Omental fat pad (tissue), 4 donors: ENCODE data around the gene CDRT15. TPM values are rescaled to one million over a fixed set of nuclear protein-coding genes. Genes with fewer than 3 reads are reported as not detected.

Experiments
- ATAC-seq: fragments of 150-250 bp; one replicate; pipeline ENCODE4 v1.9.1; 2016; ENCODE audit warnings: mild to moderate bottlenecking, moderate library complexity; ENCODE audit not compliant: low FRiP score
- DNase-seq: peaks from one replicate; pipeline ENCODE4 v3.0.0-alpha.2; 2019; ENCODE audit warnings: low spot score
- total RNA-seq, 4 donors: library from RNA; depleted of rRNA; stranded (reverse); fragments of >200 nt; gene quantifications; one replicate each; pipeline ENCODE4 v1.1.0, GENCODE V29; 2016
- TF ChIP-seq, protein P1 (sequence below), 3 donors: fragments of 450-650 bp; IDR thresholded peaks; one replicate each; pipeline ENCODE4 v1.5.1; 2016 to 2017; ENCODE audit warnings: antibody characterized with exemption in 3 of 3, mild to moderate bottlenecking in 3 of 3, moderate library complexity in 2 of 3

Gene CDRT15
- total RNA-seq, 4 donors from 2014 or later = not detected

GRCh38 chr17:14207791-14208190 is 28.9 kb downstream of the CDRT15 start:
- DNase-seq (no peak), ATAC-seq (no peak)

DNA sequence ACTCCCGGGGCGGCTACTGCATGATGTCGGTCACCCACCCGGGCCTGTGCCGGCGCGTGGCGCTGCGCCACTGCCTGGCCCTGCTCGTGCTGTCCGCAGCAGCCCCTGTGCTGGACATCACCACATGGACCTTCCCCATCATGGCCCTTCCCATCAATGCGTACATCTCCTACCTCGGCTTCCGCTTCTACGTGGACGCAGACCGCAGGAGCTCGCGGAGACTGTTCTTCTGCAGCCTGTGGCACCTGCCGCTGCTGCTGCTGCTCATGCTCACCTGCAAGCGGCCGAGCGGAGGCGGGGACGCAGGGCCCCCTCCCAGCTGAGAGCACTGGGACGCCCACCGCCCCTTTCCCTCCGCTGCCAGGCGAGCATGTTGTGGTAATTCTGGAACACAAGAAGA is 29.8 kb downstream of the CDRT15 start:
- no peak for DNase-seq

More at GRCh38 chr17:14207791-14208190, 28.9 kb downstream of the CDRT15 start:
- TF ChIP-seq, protein P1, sequence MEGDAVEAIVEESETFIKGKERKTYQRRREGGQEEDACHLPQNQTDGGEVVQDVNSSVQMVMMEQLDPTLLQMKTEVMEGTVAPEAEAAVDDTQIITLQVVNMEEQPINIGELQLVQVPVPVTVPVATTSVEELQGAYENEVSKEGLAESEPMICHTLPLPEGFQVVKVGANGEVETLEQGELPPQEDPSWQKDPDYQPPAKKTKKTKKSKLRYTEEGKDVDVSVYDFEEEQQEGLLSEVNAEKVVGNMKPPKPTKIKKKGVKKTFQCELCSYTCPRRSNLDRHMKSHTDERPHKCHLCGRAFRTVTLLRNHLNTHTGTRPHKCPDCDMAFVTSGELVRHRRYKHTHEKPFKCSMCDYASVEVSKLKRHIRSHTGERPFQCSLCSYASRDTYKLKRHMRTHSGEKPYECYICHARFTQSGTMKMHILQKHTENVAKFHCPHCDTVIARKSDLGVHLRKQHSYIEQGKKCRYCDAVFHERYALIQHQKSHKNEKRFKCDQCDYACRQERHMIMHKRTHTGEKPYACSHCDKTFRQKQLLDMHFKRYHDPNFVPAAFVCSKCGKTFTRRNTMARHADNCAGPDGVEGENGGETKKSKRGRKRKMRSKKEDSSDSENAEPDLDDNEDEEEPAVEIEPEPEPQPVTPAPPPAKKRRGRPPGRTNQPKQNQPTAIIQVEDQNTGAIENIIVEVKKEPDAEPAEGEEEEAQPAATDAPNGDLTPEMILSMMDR (IDR thresholded peaks at IDR 0.05) = no peak

DNA sequence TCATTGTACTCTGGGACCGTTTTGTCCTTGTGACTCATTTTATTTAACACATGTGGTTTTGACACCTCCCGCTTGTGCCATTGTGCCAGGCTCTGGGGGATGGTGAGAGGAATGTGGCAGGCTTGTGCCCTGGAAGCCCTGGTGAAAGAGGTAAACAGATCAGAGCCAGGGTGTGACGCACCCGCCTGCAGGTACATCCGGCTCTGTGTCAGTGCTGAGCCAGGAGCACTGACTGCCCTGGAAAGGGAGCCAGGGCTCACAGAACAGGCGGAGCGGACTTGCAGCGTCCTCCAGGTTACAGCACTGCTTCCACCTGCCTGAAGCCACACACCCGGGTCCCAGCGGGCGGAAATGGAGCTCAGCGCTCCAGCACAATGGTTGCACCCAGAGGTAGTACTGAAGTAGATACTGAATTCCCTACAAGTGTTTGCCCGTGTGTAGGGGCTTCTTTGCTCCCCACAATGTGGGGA is 30.6 kb downstream of the CDRT15 start:
- DNase-seq (no peak), ATAC-seq (no peak)
- TF ChIP-seq, protein P1 (IDR thresholded peaks at IDR 0.05) = no peak

More for the DNA sequence above, 29.8 kb downstream of the CDRT15 start:
- TF ChIP-seq, protein P1 (IDR thresholded peaks at IDR 0.05) = no peak
- ATAC-seq = no peak

- ATAC-seq (no peak), DNase-seq (no peak)
- TF ChIP-seq, protein P1 (IDR thresholded peaks at IDR 0.05) = no peak
Observed at GRCh38 chr17:14205380-14205779, 31.3 kb downstream of the CDRT15 start.

GRCh38 chr17:14204546-14204945 is 32.1 kb downstream of the CDRT15 start:
- ATAC-seq (no peak), DNase-seq (no peak)
- TF ChIP-seq, protein P1 (IDR thresholded peaks at IDR 0.05) = no peak

DNA sequence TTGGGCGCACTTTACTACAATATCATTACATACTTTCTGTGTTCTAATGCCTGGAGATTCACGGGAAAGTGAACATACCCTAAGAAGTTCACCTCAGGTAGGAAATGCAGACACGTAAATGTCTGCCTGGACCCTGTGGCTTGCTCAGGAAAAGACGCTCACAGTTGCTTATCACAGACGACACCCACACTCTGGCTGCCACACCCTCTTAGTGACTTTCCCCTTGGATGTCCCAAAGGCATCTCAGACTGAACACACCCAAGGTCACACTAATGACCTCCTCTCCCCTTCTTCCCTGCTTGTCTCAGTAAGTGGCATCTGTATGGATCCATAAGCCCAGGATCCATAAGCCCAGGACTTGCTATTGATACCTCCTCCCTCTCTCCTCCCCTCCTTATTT is 32.6 kb downstream of the CDRT15 start:
- TF ChIP-seq, protein P1 (IDR thresholded peaks at IDR 0.05) = no peak
- ATAC-seq (no peak), DNase-seq (no peak)

- DNase-seq (no peak), ATAC-seq (no peak)
Observed at GRCh38 chr17:14203388-14203787, 33.3 kb downstream of the CDRT15 start.

More at GRCh38 chr17:14203388-14203787, 33.3 kb downstream of the CDRT15 start:
- TF ChIP-seq, protein P1 (IDR thresholded peaks at IDR 0.05) = no peak
